GM20000 (cell line): ENCODE data around the gene KCTD8.
"Not testable (repeated sequence)": the region's sequence is repeated elsewhere in the genome, so short reads cannot be mapped to it uniquely, and the experiment has no call there.

Source experiments
- DNase-seq: peaks from one replicate; pipeline ENCODE4 v3.0.0; 2012; ENCODE audit warnings: low spot score
- CTCF ChIP-seq: IDR thresholded peaks from 2 replicates; pipeline ENCODE4 v1.5.1; 2012; ENCODE audit warnings: mild to moderate bottlenecking, control low read depth; ENCODE audit errors: extremely low read depth, missing control alignments

Gene KCTD8

GRCh38 chr4:44221407-44221806 lies 227.2 kb downstream of the KCTD8 start:
- DNase-seq, result no peak
- no peak for TF ChIP-seq CTCF

DNA sequence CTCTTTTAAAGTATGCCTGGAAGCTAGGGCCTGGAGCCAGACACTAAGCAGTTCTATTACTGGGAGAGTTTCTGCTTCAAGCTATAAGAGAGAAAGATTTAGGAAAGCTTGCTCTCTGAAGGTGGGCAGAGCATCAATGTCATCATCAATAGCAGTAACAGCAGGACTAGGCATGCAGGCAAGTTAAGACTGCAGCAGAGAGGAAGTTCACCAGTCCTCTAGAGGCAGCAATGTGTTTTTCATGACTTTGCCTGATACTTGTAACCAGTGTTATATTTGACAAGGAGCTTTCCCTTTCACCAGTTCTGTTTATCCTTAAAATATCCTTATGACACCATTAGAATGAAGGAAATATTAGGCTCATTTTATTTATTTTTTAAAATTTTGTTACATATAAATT lies 237.9 kb downstream of the KCTD8 start:
- DNase-seq, result no peak
- TF ChIP-seq CTCF, result no peak

- TF ChIP-seq CTCF, result no peak
- DNase-seq, result no peak
These were observed 251.8 kb downstream of the KCTD8 start for GRCh38 chr4:44196796-44197195.

DNA sequence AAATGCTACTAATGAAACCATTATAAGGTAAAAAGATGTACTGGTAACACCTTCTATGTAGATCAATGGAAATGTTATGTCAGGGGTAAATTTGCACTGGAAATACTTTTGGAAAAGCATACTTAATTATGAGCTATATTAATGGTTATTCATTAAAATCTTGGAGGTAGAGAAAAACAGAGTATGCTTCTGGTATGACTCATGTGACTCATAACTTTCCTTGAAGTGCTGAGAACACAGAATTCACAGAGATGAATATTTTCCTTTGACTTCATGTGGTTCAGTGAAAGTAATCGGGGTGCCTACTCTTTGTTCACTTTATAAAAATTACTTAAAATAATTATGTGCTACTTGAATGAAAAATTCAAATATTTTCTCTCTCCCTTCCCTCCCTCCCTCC lies 254.2 kb downstream of the KCTD8 start:
- TF ChIP-seq CTCF, result no peak
- no peak for DNase-seq

DNA sequence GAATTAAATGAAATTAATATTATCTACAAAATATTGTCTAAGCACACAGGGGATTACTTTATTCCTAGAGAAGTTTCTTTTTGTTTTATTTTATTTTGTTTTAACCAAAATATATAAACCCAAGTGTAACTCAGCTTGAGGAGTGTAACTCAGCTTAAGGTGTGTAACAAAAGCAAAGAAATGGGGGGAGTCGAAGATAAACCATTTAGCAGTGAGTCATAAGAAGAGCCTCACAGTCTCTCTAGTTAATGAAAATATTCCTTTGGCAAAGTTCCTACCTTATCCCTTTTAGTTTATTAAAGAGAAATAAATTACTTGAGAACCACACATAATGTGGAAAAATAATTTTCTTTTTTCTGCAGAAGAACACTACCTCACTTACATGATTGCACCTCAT lies 261.8 kb downstream of the KCTD8 start:
- no peak for TF ChIP-seq CTCF
- DNase-seq, result no peak

DNA sequence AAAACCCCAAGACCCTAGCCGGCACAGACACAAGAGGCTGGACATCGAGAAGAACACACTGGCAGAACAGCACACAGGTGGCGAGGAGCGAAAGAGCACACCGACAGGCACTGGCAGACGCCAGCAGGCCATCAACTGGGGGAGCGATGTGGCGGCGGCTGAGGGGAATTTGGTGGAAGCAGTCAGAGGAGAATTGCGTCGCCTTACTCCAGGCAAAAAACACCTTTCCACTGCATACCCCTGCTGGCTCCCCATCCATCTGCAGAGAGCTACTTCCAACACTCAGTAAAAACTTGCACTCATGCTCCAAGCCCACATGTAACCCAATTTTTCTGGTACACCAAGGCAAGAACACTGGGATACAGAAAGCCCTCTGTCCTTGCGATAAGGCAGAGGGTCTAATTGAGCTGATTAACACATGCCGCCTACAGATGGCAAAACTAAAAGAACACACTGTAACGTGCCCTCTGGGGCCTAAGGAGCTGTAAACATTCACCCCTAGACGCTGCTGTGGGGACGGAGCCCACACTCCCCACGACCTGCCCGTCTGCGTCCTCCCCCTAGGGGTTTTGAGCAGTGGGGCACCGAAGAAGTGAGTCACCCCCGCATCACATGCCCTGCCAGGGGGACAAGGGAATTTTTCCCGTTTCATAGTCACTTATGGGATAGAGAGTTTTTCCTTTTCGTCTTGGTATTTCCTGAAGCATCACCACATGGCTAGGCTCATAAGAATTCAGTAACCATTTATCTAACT lies 262.3 kb downstream of the KCTD8 start:
- no peak for DNase-seq

DNA sequence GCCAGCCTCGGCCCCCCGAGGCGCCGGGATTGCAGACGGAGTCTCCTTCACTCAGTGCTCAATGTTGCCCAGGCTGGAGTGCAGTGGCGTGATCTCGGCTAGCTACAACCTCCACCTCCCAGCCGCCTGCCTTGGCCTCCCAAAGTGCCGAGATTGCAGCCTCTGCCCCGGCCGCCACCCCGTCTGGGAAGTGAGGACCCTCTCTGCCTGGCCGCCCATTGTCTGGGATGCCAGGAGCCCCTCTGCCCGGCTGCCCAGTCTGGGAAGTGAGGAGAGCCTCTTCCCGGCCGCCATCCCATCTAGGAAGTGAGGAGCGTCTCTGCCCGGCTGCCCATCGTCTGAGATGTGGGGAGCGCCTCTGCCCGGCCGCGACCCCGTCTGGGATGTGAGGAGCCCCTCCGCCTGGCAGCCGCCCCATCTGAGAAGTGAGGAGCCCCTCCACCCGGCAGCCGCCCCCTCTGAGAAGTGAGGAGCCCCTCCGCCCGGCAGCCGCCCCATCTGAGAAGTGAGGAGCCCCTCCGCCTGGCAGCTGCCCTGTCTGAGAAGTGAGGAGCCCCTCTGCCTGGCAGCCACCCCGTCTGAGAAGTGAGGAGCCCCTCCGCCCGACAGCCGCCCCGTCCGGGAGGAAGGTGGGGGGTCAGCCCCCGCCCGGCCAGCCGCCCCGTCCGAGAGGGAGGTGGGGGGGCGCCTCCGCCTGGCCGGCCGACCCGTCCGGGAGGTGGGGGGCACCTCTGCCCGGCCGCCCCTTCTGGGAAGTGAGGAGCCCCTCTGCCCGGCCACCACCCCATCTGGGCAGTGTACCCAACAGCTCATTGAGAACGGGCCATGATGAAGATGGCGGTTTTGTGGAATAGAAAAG lies 266.9 kb downstream of the KCTD8 start:
- DNase-seq, result not testable (repeated sequence)

More for the DNA sequence above, 262.3 kb downstream of the KCTD8 start:
- no peak for TF ChIP-seq CTCF

DNA sequence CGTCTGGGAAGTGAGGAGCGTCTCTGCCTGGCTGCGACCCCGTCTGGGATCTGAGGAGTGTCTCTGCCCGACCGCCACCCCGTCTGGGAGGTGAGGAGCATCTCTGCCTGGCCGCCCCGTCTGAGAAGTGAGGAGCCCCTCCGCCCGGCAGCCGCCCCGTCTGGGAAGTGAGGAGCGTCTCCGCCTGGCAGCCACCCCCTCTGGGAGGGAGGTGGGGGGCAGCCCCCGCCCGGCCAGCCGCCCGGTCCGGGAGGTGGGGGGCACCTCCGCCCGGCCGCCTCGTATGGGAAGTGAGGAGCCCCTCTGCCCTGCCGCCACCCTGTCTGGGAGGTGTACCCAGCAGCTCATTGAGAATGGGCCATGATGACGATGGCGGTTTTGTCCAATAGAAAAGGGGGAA lies 280.8 kb downstream of the KCTD8 start:
- not testable (repeated sequence) for DNase-seq
